CD8-positive, alpha-beta memory T cell (primary cell): Measurements from ENCODE around the gene RSRC2. TPM values are rescaled to one million over a fixed set of nuclear protein-coding genes. Genes with fewer than 3 reads are reported as not detected.
"Not testable (repeated sequence)": the region's sequence is repeated elsewhere in the genome, so short reads cannot be mapped to it uniquely, and the experiment has no call there.

ENCODE experiments used
- CTCF ChIA-PET: fragments of 350-600 bp; sonication (Branson Sonifier 250); formaldehyde crosslinking; loops from one replicate; lab custom pipeline; 2021; ENCODE audit warnings: antibody characterized with exemption; lab: Charles Lee
- POLR2A ChIA-PET: fragments of 350-600 bp; sonication (Branson Sonifier 250); formaldehyde crosslinking; loops from one replicate; lab custom pipeline; 2021; ENCODE audit warnings: antibody characterized with exemption; lab: Charles Lee
- DNase-seq, 5 donors: peaks; one replicate each; pipeline versions ENCODE4 v3.0.0 to v3.0.0-alpha.2; 2020 to 2022; ENCODE audit warnings: mixed read lengths in 1 of 5
- H3K27ac ChIP-seq: one replicate; pipeline ENCODE4 v1.7.0; 2013; ENCODE audit warnings: low read depth, mild to moderate bottlenecking, low read length, moderate library complexity
- H3K27me3 ChIP-seq: 2 replicates; pipeline ENCODE4 v1.7.0; 2013; ENCODE audit warnings: low read length, mild to moderate bottlenecking; ENCODE audit not compliant: insufficient read depth, poor library complexity, severe bottlenecking
- H3K36me3 ChIP-seq: 2 replicates; pipeline ENCODE4 v1.7.0; 2013; ENCODE audit warnings: mild to moderate bottlenecking, low read length, moderate library complexity; ENCODE audit not compliant: insufficient read depth
- H3K4me1 ChIP-seq: 2 replicates; pipeline ENCODE4 v1.7.0; 2013; ENCODE audit warnings: mild to moderate bottlenecking, low read length, moderate library complexity; ENCODE audit not compliant: insufficient read depth
- H3K4me3 ChIP-seq: 2 replicates; pipeline ENCODE4 v1.7.0; 2013; ENCODE audit warnings: mild to moderate bottlenecking, low read length
- H3K9me3 ChIP-seq: 2 replicates; pipeline ENCODE4 v1.7.0; 2013; ENCODE audit warnings: mild to moderate bottlenecking, low read length
- H3K27ac Mint-ChIP-seq, 8 donors: one replicate each; pipeline ENCODE4 v1.8.0; 2020 to 2021; ENCODE audit warnings: mixed read lengths in 8 of 8, mild to moderate bottlenecking in 6 of 8, inconsistent platforms in 3 of 8, moderate library complexity in 3 of 8
- H3K27me3 Mint-ChIP-seq, 2 donors: one replicate each; pipeline ENCODE4 v1.8.0; 2020 to 2021; ENCODE audit warnings: mixed read lengths in 2 of 2, mild to moderate bottlenecking in 1 of 2, moderate library complexity in 1 of 2
- H3K36me3 Mint-ChIP-seq, 3 donors: one replicate each; pipeline ENCODE4 v1.8.0; 2020 to 2021; ENCODE audit warnings: mixed read lengths in 3 of 3, inconsistent platforms in 1 of 3, mild to moderate bottlenecking in 1 of 3
- H3K4me1 Mint-ChIP-seq, 3 donors: one replicate each; pipeline ENCODE4 v1.8.0; 2020 to 2021; ENCODE audit warnings: mixed read lengths in 3 of 3, inconsistent platforms in 1 of 3, mild to moderate bottlenecking in 1 of 3
- H3K4me3 Mint-ChIP-seq, 7 donors: one replicate each; pipeline ENCODE4 v1.8.0; 2020 to 2021; ENCODE audit warnings: mixed read lengths in 7 of 7, mild to moderate bottlenecking in 6 of 7, moderate library complexity in 4 of 7, inconsistent platforms in 2 of 7
- H3K9me3 Mint-ChIP-seq, 5 donors: one replicate each; pipeline ENCODE4 v1.8.0; 2020 to 2022; ENCODE audit warnings: mixed read lengths in 5 of 5, mild to moderate bottlenecking in 3 of 5, moderate library complexity in 2 of 5, inconsistent platforms in 1 of 5
- polyA plus RNA-seq: library from polyadenylated mRNA; unstranded; fragments of 300-500 nt; fragmentation: Illumina TruSeq; gene quantifications from one replicate; pipeline ENCODE4 v1.2.3, GENCODE V29; 2021
- total RNA-seq, 2 experiments: library from RNA; stranded (reverse); gene quantifications; one replicate each; pipeline ENCODE4 v1.2.3, GENCODE V29; 2021

The RSRC2 gene
- total and polyA plus RNA-seq, 3 experiments from 2014 or later, result 40.3 to 87.1 (median 84.3) TPM

DNA sequence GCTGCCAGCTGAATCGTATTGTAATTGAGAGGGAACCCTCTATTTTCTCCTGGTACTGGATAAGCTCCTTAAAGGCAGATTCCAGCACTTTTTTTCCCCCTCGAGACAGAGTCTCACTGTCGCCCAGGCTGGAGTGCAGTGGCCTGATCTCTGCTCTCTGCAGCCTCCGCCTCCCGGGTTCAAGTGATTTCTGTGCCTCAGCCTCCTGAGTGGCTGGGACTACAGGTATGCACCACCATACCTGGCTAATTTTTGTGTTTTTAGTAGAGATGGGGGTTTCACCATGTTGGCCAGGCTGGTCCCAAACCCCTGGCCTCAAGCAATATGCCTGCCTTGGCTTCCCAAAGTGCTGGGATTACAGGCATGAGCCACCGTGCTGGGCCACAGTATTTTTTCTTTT lies 56.9 kb downstream of the RSRC2 start:
- not testable (repeated sequence) for H3K9me3 ChIP-seq, DNase-seq, H3K27me3 ChIP-seq, H3K27me3 Mint-ChIP-seq, H3K4me3 Mint-ChIP-seq, H3K4me1 ChIP-seq, H3K4me3 ChIP-seq, H3K9me3 Mint-ChIP-seq, H3K4me1 Mint-ChIP-seq, H3K27ac ChIP-seq
- POLR2A ChIA-PET, result interaction anchor here (0.7 kb wide), 1 partner anchor 17 kb away, joined by 3 read pairs; no protein-coding TSS in a partner anchor
- H3K27ac Mint-ChIP-seq, result peak overlapping the region in 1 of 8 donors; percentile 42
- CTCF ChIA-PET, result interaction anchor here (2.3 to 9.9 kb wide), 4 partner anchors 14 to 71 kb away, joined by 8 to 152 read pairs (median 10); no protein-coding TSS in a partner anchor
- peaks cover 0 to 21% (median 2%) of the 10 kb centered on the region in 3 donors for H3K36me3 Mint-ChIP-seq
- peaks cover 15% of the 10 kb centered on the region for H3K36me3 ChIP-seq

DNA sequence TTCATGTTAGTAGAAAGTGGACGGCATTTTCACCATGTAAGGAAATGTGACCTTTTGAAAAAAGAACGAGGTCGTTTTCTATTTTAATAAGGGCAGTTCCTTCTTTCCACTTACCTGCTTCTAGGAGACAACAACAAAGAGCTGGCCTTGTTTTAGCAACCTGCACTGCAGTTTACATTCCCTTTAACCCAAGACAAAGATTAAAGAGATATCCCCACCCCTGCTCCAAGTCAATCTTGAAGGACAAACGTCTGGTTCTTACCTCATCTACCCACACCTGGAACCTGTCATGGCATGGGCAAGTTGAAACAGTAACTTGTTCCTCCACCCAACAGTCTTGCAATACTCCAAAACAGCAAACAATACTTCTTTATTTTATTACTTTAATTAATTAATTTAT lies 58.8 kb downstream of the RSRC2 start:
- no peak for DNase-seq
- CTCF ChIA-PET, result interaction anchor here (1.0 to 9.9 kb wide), 2 partner anchors 69 to 133 kb away, joined by 4 to 152 read pairs; no protein-coding TSS in a partner anchor
- no peaks in the 10 kb centered on the region for H3K27me3 Mint-ChIP-seq
- Histone ChIP-seq H3K4me3 (no peak overlapping the region), H3K27ac (no peak overlapping the region), H3K27me3 (no peaks in the 10 kb centered on the region), H3K36me3 (peaks cover under 1% of the 10 kb centered on the region), H3K4me1 (no peaks in the 10 kb centered on the region), H3K9me3 (no peaks in the 10 kb centered on the region)
- H3K27ac Mint-ChIP-seq, result no peak overlapping the region
- no peaks in the 10 kb centered on the region for H3K9me3 Mint-ChIP-seq
- H3K36me3 Mint-ChIP-seq, result peaks cover 0 to 5% (median 0%) of the 10 kb centered on the region in 3 donors
- H3K4me1 Mint-ChIP-seq, result peaks cover 1 to 10% (median 9%) of the 10 kb centered on the region in 3 donors
- H3K4me3 Mint-ChIP-seq, result no peak overlapping the region
- POLR2A ChIA-PET, result no interaction called here

DNA sequence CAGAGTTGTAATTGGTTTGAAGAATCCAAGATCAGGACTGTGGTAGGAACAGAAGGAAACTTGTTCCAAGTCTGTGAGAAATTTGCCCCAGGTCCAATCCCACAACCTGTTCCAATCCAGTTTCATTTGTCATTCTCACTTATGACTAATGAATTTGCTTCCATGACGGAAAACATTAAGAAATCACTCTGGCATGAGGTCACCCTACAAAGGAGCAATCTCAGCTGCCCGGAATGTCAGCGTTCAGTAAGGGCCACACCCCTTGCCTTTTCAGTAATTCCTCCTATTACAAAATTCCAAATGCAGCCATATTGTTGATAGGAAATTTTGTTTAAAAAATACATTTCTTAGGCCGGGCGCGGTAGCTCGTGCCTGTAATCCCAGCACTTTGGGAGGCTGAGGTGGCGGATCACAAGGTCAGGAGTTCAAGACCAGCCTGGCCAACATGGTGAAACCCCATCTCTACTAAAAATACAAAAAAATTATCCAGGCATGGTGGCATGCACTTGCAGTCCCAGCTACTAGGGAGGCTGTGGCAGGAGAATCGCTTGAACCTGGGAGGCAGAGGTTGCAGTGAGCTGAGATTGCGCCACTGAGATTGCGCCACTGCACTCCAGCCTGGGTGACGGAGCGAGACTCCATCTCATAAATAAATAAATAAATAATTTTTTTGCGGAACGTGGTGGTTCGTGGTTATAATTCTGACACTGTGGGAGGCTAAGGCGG lies 62.3 kb downstream of the RSRC2 start:
- not testable (repeated sequence) for H3K4me1 Mint-ChIP-seq, H3K9me3 Mint-ChIP-seq, H3K36me3 ChIP-seq

DNA sequence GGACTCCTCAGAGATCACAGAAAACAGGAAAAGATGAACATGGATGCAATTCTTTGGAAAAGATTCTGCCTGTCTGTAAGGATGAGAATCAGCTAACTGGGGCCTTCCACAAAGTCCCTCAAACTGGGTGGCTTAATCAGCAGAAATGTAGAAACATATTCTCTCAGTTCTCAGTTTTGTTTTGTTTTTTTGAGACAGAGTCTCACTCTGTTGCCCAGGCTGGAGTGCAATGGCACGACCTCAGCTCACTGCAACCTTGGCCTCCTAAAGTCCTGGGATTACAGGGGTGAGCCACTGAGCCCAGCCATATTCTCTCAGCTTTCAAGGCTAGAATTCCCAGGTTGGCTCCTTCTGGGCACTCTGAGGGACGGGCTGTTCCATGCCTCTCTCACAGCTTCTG lies 66.1 kb downstream of the RSRC2 start:
- H3K4me1 Mint-ChIP-seq, result peaks cover 5 to 12% (median 7%) of the 10 kb centered on the region in 3 donors
- no peak overlapping the region for H3K4me3 ChIP-seq
- H3K4me1 ChIP-seq, result no peaks in the 10 kb centered on the region
- DNase-seq, result no peak
- H3K9me3 Mint-ChIP-seq, result no peaks in the 10 kb centered on the region
- H3K27me3 Mint-ChIP-seq, result no peaks in the 10 kb centered on the region
- H3K27me3 ChIP-seq, result no peaks in the 10 kb centered on the region
- H3K9me3 ChIP-seq, result no peaks in the 10 kb centered on the region
- H3K4me3 Mint-ChIP-seq, result no peak overlapping the region
- H3K36me3 ChIP-seq, result no peaks in the 10 kb centered on the region
- H3K36me3 Mint-ChIP-seq, result no peaks in the 10 kb centered on the region
- POLR2A ChIA-PET, result no interaction called here
- CTCF ChIA-PET, result interaction anchor here (2.0 kb wide), 1 partner anchor 61 kb away, joined by 7 read pairs; no protein-coding TSS in a partner anchor
- peak overlapping the region in 2 of 8 donors; percentile 4 to 9 for H3K27ac Mint-ChIP-seq
- H3K27ac ChIP-seq, result no peak overlapping the region

More for the DNA sequence above, 62.3 kb downstream of the RSRC2 start:
- CTCF ChIA-PET, H3K9me3 ChIP-seq, H3K27me3 Mint-ChIP-seq, DNase-seq, POLR2A ChIA-PET, H3K27ac Mint-ChIP-seq, H3K4me3 Mint-ChIP-seq, H3K36me3 Mint-ChIP-seq, H3K27me3 ChIP-seq, H3K4me3 ChIP-seq, H3K27ac ChIP-seq, H3K4me1 ChIP-seq: not testable (repeated sequence)

DNA sequence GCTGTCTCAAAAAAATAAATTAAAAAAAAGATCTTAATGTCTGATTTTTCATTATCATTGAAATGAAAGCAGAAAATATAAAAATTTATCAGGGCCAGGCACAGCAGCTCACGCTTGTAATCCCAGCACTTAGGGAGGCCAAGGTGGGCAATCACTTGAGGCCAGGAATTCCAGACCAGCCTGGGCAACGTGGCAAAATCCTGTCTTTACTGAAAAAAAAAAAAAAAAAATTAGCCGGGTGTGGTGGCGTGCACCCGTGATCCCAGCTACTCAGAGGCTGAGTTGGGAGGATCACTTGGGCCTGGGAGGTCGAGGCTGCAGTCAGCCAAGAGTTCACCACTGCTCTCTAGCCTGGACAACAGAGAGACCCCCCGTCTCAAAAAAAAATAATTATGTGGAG lies 66.7 kb downstream of the RSRC2 start:
- no peaks in the 10 kb centered on the region for H3K36me3 ChIP-seq
- ChIA-PET POLR2A (no interaction called here), CTCF (interaction anchor here (2.0 kb wide), 1 partner anchor 60 kb away, joined by 7 read pairs; no protein-coding TSS in a partner anchor)
- H3K9me3 ChIP-seq, result no peaks in the 10 kb centered on the region
- Mint-ChIP-seq H3K36me3 (no peaks in the 10 kb centered on the region), H3K27ac (no peak overlapping the region), H3K27me3 (no peaks in the 10 kb centered on the region), H3K9me3 (no peaks in the 10 kb centered on the region), H3K4me1 (peaks cover 5 to 12% (median 7%) of the 10 kb centered on the region in 3 donors), H3K4me3 (no peak overlapping the region)
- DNase-seq, result no peak
- no peak overlapping the region for H3K27ac ChIP-seq
- H3K4me1 ChIP-seq, result no peaks in the 10 kb centered on the region
- no peaks in the 10 kb centered on the region for H3K27me3 ChIP-seq
- H3K4me3 ChIP-seq, result no peak overlapping the region

DNA sequence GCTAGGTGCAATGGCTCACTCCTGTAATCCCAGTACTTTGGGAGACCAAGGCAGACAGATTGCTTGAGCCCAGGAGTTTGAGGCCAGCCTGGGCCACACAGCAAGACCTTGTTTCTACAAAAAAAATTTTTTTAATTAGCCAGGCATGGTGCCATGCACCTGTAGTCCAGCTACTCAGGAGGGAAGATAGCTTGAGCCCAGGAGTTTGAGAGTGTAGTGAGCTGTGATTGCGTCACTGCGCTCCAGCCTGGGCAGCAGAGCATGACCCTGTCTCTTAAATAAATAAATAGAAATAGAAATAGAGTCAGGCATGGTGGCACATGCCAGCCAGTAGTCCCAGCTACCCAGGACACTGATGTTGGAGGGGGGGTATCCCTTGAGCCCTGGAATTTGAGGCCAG lies 67.5 kb downstream of the RSRC2 start:
- H3K27me3 Mint-ChIP-seq, result no peaks in the 10 kb centered on the region
- Histone ChIP-seq H3K27ac (no peak overlapping the region), H3K4me1 (peaks cover 2% of the 10 kb centered on the region), H3K36me3 (no peaks in the 10 kb centered on the region), H3K4me3 (no peak overlapping the region), H3K9me3 (no peaks in the 10 kb centered on the region), H3K27me3 (no peaks in the 10 kb centered on the region)
- CTCF ChIA-PET, result interaction anchor here (1.0 kb wide), 1 partner anchor 36 kb away, joined by 3 read pairs; no protein-coding TSS in a partner anchor
- POLR2A ChIA-PET, result no interaction called here
- peak overlapping the region in 1 of 8 donors; percentile 46 for H3K27ac Mint-ChIP-seq
- H3K4me3 Mint-ChIP-seq, result no peak overlapping the region
- H3K9me3 Mint-ChIP-seq, result no peaks in the 10 kb centered on the region
- DNase-seq, result no peak
- H3K4me1 Mint-ChIP-seq, result peaks cover 8 to 18% (median 10%) of the 10 kb centered on the region in 3 donors
- H3K36me3 Mint-ChIP-seq, result no peaks in the 10 kb centered on the region

DNA sequence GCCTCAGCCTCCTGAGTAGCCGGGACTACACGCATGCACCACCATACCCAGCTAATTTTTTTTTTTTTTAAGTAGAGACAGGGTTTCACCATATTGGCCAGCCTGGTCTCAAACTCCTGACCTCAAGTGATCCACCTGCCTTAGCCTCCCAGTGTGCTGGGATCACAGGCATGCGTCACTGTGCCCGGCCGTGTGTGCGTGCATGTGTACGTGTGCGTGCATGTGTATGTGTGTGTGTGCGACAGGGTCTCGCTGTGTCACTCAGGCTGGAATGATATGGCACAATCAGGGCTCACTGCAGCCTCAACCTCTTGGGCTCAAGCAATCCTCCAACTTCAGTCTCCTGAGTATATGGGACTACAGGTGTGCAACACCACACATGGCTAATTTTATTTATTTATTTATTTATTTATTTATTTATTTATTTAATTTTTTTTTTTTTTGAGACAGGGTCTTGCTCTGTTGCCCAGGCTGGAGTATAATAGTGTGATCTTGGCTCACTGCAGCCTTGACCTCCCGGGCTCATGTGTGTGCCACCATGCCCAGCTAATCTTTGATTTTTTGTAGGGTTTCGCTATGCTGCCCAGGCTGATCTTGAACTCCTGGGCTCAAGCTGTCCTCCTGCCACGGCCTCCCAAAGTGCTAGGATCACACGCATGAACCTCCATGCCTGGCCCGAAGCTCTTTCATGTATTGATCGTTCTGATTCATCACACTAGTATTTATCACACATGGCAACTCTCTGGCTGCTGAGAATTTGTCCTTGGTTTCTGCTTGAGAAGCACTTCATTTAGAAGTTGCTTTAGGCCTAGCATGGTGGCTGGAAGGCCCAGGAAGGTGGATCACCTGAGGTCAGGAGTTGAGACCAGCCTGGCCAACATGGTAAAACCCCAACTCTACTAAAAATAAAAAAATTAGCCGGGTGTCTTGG lies 68.4 kb downstream of the RSRC2 start:
- H3K4me3 ChIP-seq, result no peak overlapping the region
- no peaks in the 10 kb centered on the region for H3K27me3 ChIP-seq
- no peaks in the 10 kb centered on the region for H3K27me3 Mint-ChIP-seq
- ChIA-PET CTCF (no interaction called here), POLR2A (no interaction called here)
- no peaks in the 10 kb centered on the region for H3K36me3 Mint-ChIP-seq
- no peaks in the 10 kb centered on the region for H3K36me3 ChIP-seq
- peaks cover 10% of the 10 kb centered on the region for H3K4me1 ChIP-seq
- H3K9me3 ChIP-seq, result no peaks in the 10 kb centered on the region
- no peak overlapping the region for H3K27ac ChIP-seq
- peak overlapping the region in 5 of 8 donors; percentile 56 to 92 (median 63) for H3K27ac Mint-ChIP-seq
- no peak overlapping the region for H3K4me3 Mint-ChIP-seq
- no peak for DNase-seq
- H3K4me1 Mint-ChIP-seq, result peaks cover 17 to 26% (median 18%) of the 10 kb centered on the region in 3 donors
- peaks cover 0 to 1% (median 0%) of the 10 kb centered on the region in 5 donors for H3K9me3 Mint-ChIP-seq
